ENCODE measurements around the gene ZNF394. TPM values are rescaled to one million over a fixed set of nuclear protein-coding genes. Genes with fewer than 3 reads are reported as not detected.

Gene ZNF394
- total and polyA plus RNA-seq, 2 of the 4 experiments (the other 2 are of a cell fraction), result 10.9 to 24.7 TPM

- no peak overlapping the region for H4K91ac ChIP-seq (ENCODE audit: insufficient read depth, low read depth, low read length)
- H3K18ac ChIP-seq (ENCODE audit: low read depth, low read length), result no peak overlapping the region
- no peak overlapping the region for H2BK120ac ChIP-seq (ENCODE audit: low read depth, low read length)
- peaks cover 27% of the 10 kb centered on the region for H4K20me1 ChIP-seq (ENCODE audit: insufficient read depth, low read length)
- ATAC-seq (ENCODE audit: low read depth), result no peak
- no peak overlapping the region for H2AK9ac ChIP-seq (replicated peaks; ENCODE audit: low read depth, low read length, poor library complexity)
- no peak overlapping the region for H2BK5ac ChIP-seq (ENCODE audit: low read depth, low read length, poor library complexity, severe bottlenecking)
- no peak for TF ChIP-seq RFX5 (IDR thresholded peaks at IDR 0.05; ENCODE audit: low read depth, low read length)
- no peak for TF ChIP-seq ELK1 (IDR thresholded peaks at IDR 0.05; ENCODE audit: borderline replicate concordance, low read depth, low read length)
- TF ChIP-seq MAZ (IDR thresholded peaks at IDR 0.05; ENCODE audit: borderline replicate concordance, low read depth, low read length), result no peak
- TF ChIP-seq RCOR1 (IDR thresholded peaks at IDR 0.05; ENCODE audit: insufficient replicate concordance, low read length), result no peak
- TF ChIP-seq SMC3 (IDR thresholded peaks at IDR 0.05; ENCODE audit: low read depth, low read length), result no peak
- TF ChIP-seq RAD21 (IDR thresholded peaks at IDR 0.05; ENCODE audit: low read length), result no peak
- no peak for TF ChIP-seq USF2 (IDR thresholded peaks at IDR 0.05; ENCODE audit: low read depth, low read length)
- TF ChIP-seq POLR2A (IDR thresholded peaks at IDR 0.05; ENCODE audit: low read depth, low read length), result no peak
- no peak for TF ChIP-seq MAFK (IDR thresholded peaks at IDR 0.05; ENCODE audit: low read depth, low read length)
- no peak for TF ChIP-seq CEBPB (IDR thresholded peaks at IDR 0.05; ENCODE audit: low read depth, low read length)
- dilution Hi-C loops (cut with HindIII; ENCODE audit: low sequenced_read_pairs, unreplicated experiment), result no loop called here
- ChIA-PET POLR2A (ENCODE audit: unreplicated experiment) (no interaction called here), CTCF (no interaction called here)
- no peak for DNase-seq
- WGBS, 2 experiments (ENCODE audit: extremely low coverage in 2 of 2, insufficient read length in 1 of 2), result 100% methylated on average over 1 of the region's 5 CpGs; no CpG with 5 or more reads in 1 of the 2 experiments
- no peak overlapping the region for H3K4me3 ChIP-seq (ENCODE audit: insufficient read depth, low read depth, low read length)
- no peaks in the 10 kb centered on the region for H3K4me1 ChIP-seq (ENCODE audit: control insufficient read depth, insufficient read depth, low read length)
- H4K5ac ChIP-seq (ENCODE audit: low read depth, low read length), result no peak overlapping the region
- H3K14ac ChIP-seq (replicated peaks; ENCODE audit: low read depth, low read length), result no peak overlapping the region
- no peak overlapping the region for H3K56ac ChIP-seq (ENCODE audit: extremely low read depth, insufficient read depth, low read length)
- H3K27me3 ChIP-seq (ENCODE audit: control insufficient read depth, insufficient read depth, low read length), result no peaks in the 10 kb centered on the region
- H3K9me1 ChIP-seq (ENCODE audit: insufficient read depth, low read length), result no peaks in the 10 kb centered on the region
- no peak overlapping the region for H2BK20ac ChIP-seq (ENCODE audit: low read depth, low read length)
- H3K23ac ChIP-seq (ENCODE audit: low read depth, low read length), result no peak overlapping the region
- H3K79me1 ChIP-seq (ENCODE audit: low read depth in 1 of 2, low read length in 2 of 2), result peaks cover 23 to 48% of the 10 kb centered on the region in 2 experiments
- H3K4me2 ChIP-seq (ENCODE audit: low read depth, low read length), result no peak overlapping the region
- no peak overlapping the region for H2BK15ac ChIP-seq (ENCODE audit: low read depth, low read length)
- no peak overlapping the region for H3K9ac ChIP-seq (ENCODE audit: low read depth, low read length)
- no peak overlapping the region for H4K8ac ChIP-seq (ENCODE audit: low read depth in 2 of 2, low read length in 2 of 2)
- no peak overlapping the region for H3K27ac ChIP-seq (ENCODE audit: insufficient read depth, low read length)
- H3K9me3 ChIP-seq (ENCODE audit: control insufficient read depth, insufficient read depth, low read length), result no peaks in the 10 kb centered on the region
- H3K36me3 ChIP-seq (ENCODE audit: control insufficient read depth, insufficient read depth, low read length), result peaks cover 78% of the 10 kb centered on the region
- no peak overlapping the region for H3K4ac ChIP-seq (ENCODE audit: low read depth, low read length)
- BruUV-seq (replicated peaks), result no TSS peak
- intact Hi-C loops (cut with micrococcal nuclease), result no loop called here
- H2AFZ ChIP-seq (replicated peaks; ENCODE audit: low read length, poor library complexity), result no peak overlapping the region
- H2AK5ac ChIP-seq (ENCODE audit: low read depth, low read length), result no peak overlapping the region
- in situ Hi-C loops (cut with MboI; ENCODE audit: low sequenced_read_pairs), result no loop called here
Measured at GRCh38 chr7:99449326-99449725, 50.8 kb downstream of the ZNF394 start.
